HG03442 (cell line): ENCODE measurements around the gene SSBP3.
"Not testable (repeated sequence)": the region's sequence is repeated elsewhere in the genome, so short reads cannot be mapped to it uniquely, and the experiment has no call there.

Experiments
- ATAC-seq: cut with Tn5 transposase; IDR thresholded peaks from one replicate; pipeline ENCODE4 v1.9.1; 2021; ENCODE audit warnings: mild to moderate bottlenecking, moderate library complexity; ENCODE audit not compliant: unreplicated experiment

SSBP3 gene

GRCh38 chr1:54406339-54407153 is at the start of gene SSBP3:
TSS of gene SSBP3 (minus strand) at chr1:54406394.
- ATAC-seq, result peak; percentile 84

GRCh38 chr1:54453509-54453908 is 47.3 kb upstream of the SSBP3 start:
- ATAC-seq, result no peak

GRCh38 chr1:54453022-54453421 is 46.8 kb upstream of the SSBP3 start:
- no peak for ATAC-seq

- ATAC-seq, result not testable (repeated sequence)
Observed at GRCh38 chr1:54449431-54449830, 43.2 kb upstream of the SSBP3 start.

- ATAC-seq, result not testable (repeated sequence)
Observed at GRCh38 chr1:54448801-54449200, 42.6 kb upstream of the SSBP3 start.

DNA sequence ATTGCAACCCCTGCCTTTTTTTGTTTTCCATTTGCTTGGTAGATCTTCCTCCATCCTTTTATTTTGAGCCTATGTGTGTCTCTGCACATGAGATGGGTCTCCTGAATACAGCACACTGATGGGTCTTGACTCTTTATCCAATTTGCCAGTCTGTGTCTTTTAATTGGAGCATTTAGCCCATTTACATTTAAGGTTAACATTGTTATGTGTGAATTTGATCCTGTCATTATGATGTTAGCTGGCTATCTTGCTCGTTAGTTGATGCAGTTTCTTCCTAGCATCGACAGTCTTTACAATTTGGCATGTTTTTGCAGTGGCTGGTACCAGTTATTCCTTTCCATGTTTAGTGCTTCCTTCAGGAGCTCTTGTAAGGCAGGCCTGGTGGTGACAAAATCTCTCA is 40.9 kb upstream of the SSBP3 start:
- ATAC-seq, result not testable (repeated sequence)

GRCh38 chr1:54442185-54442584 is 36.0 kb upstream of the SSBP3 start:
- ATAC-seq, result no peak

DNA sequence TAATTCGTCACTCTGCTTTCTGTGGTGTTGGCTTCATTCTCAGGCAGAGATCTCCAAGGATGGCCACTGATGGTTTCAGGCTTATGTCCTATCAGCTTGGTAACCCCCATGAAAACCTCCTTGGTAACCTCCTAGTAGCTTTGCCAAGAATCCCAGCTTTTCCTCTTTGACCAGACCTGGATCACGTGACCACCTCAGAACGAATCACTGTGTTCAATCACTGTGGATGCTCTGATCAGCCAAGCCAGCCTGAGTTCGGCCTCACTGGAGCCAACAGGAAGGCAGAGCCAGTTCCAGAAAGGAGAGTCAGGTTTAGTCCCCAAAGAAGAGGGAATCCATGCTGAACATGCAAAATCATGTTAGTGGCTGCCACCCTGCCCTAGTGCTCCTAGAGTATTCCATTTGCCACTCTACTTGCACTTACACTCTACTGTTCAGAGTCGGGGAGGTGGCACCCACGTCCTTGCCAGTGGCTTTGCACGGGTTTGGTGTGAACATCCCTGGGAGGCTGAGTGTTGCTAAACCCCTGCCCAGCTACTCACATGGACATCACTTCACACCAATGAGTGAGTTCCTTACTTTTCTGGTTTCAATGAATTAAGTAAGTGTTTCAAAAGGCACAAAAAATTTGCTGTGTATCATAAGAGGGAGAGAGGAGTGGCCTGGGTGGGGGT is 33.5 kb upstream of the SSBP3 start:
- ATAC-seq, result no peak

DNA sequence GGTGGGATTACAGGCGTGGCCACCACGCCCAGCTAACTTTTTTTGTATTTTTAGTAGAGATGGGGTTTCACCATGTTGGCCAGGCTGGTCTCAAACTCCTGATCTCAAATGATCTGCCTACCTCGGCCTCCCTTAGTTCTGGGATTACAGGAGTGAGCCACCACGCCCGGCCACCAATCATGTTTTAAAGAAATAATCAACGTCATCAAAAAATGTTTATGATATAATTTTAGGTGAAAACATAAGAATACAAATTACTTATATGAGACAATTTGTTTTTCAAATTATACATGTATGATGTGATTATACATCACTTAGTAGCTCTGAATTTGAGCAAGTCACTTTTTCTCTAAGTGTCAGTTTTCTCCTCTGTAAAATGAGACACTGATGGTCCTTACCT is 31.6 kb upstream of the SSBP3 start:
- no peak for ATAC-seq

DNA sequence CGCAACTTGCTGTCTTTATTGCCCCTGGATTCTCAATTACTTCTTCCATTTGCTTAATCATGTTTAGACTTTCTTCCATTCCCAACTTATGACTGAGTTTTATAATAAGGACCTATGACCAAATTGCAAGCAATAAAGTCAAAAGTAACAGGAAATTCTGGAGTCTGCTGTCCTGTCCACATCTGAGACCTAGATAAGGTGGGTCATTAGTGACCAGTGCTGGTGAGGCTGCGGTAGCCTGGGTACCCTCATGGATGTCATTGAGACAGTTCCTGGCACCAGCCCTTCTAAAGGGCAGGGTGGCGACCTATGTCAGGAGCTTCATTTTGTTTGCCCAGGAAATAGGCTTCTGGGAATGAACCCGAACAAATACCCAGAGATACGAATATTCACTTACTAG is 30.6 kb upstream of the SSBP3 start:
- ATAC-seq, result no peak

DNA sequence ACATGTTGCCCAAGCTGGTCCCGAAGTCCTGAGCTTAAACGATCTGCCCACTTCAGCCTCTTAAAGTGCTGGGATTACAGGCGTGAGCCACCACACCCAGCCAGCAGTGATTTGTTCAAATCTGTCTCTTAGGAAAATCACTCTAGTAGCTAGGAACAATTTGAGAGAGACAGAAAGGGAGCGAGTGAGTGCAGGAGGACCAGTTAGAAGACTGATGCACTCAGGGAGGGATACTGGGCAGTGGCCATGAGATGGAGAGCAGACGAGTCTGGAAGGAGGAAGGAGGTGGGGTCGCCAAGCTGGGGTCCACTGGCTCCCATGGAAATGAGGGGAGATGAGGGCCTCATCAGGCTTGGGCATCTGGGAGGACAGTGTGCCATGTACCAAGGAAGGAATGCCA is 23.6 kb upstream of the SSBP3 start:
- no peak for ATAC-seq

- no peak for ATAC-seq
Observed at GRCh38 chr1:54428837-54429518, 22.8 kb upstream of the SSBP3 start.

DNA sequence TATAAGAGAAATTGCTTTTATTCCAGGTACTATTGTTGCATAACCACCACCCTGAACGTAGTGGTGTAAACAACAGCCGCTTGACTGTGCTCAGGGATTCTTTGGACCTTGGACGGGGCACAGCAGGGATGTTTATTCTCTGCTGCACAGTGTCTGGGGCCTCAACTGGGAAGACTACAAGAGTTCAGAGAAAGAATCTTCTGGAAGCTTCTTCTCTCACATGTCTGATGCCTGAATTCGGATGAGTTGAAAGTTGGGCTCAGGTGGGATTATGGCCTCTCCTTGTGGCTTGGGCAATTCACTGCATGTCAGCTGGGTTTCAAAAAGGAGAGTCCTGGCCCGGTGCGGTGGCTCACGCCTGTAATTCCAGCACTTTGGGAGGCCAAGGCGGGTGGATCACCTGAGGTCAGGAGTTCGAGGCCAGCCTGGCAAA is 19.0 kb upstream of the SSBP3 start:
- no peak for ATAC-seq

GRCh38 chr1:54424398-54424797 is 18.2 kb upstream of the SSBP3 start:
- no peak for ATAC-seq

- ATAC-seq, result no peak
Observed at GRCh38 chr1:54421101-54421504, 14.9 kb upstream of the SSBP3 start.

GRCh38 chr1:54418598-54418997 is 12.4 kb upstream of the SSBP3 start:
- not testable (repeated sequence) for ATAC-seq

DNA sequence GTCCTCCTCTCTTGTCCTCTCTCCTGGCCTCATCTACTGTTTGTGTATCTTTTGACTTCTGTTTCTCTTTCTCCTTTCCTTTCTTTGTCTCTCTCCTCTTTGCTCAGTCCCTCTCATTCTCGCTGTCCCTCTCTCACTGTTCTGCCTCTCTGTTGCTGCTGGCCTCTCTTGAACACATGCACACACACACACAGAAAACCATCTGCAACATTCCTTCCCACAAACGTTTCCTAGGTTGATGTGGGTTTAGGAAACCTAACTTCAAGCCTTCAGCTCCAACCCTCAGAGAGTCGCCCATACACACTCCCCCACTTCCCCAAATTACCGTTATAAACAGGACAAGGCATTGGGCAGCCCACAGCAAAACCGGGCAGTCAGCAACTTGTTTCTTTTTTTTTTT is 10.9 kb upstream of the SSBP3 start:
- no peak for ATAC-seq

GRCh38 chr1:54416435-54416834 is 10.2 kb upstream of the SSBP3 start:
- ATAC-seq, result no peak

- ATAC-seq, result no peak
Observed at GRCh38 chr1:54415991-54416390, 9.8 kb upstream of the SSBP3 start.

DNA sequence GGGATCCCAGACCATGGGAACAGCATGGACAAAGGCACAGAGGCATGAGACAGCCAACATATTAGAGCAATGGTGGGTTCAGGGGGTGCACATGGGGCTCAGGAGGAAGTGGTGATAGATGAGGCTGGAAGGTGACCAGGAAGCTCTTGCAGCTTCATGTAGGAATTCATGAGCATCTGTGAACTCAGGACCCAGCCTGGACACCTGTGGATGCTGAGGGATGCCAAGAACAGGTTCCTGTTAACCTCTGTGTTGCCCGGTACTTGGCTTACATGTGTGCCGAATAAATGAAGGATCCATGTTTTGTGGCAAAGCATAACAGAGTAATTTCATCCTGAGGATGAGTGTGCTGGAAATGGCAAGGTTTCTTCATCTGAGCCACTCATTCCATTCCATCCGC is 9.3 kb upstream of the SSBP3 start:
- no peak for ATAC-seq

- no peak for ATAC-seq
Observed at GRCh38 chr1:54413732-54414131, 7.5 kb upstream of the SSBP3 start.

DNA sequence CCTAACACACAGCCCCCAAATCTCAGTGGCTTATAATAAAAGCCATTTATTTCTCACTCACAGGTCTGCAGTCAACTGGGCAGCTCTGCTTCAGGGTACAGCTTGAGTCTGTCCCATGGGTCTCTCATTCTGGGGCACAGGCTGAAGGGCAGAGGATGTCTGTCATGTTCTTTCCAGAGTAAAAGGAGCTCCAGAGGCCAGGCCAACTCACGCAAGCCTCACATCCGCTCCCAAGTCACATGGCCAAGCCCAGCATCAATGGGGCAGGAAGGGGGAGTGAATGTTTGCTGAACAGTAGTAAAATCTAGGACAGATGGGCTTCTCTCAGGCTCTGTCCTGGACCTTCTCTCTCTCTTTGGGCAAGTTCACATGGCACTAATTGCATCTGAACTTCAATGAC is 7.1 kb upstream of the SSBP3 start:
- no peak for ATAC-seq
